ENCODE results near the gene GABARAP.

The GABARAP gene

DNA sequence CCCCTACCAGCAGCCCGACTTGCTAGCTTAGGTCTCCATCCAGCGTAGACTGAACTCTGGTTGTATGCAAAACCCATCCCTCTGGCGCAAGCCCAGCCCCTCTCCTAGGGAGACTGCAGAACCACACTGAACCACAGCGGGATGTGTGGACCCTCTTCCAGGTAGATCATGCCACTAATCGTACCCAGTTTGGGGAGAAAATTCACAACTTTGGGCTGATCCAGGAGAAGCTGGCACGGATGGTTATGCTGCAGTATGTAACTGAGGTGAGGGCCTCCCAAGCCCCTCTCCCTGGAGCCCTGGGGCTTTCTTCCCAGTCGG, 19.3 kb downstream of the GABARAP start:
- no peak for TF ChIP-seq ZFX (IDR thresholded peaks at IDR 0.05)
- TF ChIP-seq, protein P1, sequence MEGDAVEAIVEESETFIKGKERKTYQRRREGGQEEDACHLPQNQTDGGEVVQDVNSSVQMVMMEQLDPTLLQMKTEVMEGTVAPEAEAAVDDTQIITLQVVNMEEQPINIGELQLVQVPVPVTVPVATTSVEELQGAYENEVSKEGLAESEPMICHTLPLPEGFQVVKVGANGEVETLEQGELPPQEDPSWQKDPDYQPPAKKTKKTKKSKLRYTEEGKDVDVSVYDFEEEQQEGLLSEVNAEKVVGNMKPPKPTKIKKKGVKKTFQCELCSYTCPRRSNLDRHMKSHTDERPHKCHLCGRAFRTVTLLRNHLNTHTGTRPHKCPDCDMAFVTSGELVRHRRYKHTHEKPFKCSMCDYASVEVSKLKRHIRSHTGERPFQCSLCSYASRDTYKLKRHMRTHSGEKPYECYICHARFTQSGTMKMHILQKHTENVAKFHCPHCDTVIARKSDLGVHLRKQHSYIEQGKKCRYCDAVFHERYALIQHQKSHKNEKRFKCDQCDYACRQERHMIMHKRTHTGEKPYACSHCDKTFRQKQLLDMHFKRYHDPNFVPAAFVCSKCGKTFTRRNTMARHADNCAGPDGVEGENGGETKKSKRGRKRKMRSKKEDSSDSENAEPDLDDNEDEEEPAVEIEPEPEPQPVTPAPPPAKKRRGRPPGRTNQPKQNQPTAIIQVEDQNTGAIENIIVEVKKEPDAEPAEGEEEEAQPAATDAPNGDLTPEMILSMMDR (conservative IDR thresholded peaks at IDR 0.05): no peak
- H3K27ac ChIP-seq: peak overlapping the region; percentile 100

DNA sequence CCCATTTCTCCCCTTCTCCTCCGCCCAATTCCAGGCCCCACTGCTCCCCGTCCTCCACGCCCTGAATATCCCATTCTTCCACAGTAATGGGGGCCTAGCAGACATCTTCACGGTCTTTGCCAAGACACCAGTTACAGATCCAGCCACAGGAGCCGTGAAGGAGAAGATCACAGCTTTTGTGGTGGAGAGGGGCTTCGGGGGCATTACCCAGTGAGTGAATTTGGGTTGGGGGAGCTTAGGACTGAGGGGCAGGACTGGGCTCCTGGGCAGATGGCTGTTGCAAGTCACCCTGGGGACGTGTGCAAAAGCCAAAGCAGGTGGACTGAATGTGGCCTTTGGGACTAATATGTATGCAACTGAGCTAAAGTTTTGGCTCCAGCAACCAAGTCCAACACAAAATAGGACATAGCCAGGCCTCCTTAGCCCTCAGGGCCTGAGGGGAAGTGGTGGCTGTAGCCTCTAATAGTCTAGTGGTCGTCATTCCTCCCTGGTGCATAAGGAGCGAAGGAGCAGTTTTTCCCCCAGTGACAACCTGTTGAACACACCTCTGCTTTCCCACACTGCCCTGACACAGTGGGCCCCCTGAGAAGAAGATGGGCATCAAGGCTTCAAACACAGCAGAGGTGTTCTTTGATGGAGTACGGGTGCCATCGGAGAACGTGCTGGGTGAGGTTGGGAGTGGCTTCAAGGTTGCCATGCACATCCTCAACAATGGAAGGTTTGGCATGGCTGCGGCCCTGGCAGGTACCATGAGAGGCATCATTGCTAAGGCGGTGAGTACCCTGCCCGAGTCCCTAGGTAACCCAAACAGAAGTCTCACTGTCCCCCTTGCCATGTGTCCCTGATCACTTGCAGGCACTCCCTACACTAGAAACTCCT, 19.9 kb downstream of the GABARAP start:
- H3K27ac ChIP-seq: peak overlapping the region; percentile 100
- no peak for TF ChIP-seq ZFX (IDR thresholded peaks at IDR 0.05)
- TF ChIP-seq, protein P1 (conservative IDR thresholded peaks at IDR 0.05): no peak

DNA sequence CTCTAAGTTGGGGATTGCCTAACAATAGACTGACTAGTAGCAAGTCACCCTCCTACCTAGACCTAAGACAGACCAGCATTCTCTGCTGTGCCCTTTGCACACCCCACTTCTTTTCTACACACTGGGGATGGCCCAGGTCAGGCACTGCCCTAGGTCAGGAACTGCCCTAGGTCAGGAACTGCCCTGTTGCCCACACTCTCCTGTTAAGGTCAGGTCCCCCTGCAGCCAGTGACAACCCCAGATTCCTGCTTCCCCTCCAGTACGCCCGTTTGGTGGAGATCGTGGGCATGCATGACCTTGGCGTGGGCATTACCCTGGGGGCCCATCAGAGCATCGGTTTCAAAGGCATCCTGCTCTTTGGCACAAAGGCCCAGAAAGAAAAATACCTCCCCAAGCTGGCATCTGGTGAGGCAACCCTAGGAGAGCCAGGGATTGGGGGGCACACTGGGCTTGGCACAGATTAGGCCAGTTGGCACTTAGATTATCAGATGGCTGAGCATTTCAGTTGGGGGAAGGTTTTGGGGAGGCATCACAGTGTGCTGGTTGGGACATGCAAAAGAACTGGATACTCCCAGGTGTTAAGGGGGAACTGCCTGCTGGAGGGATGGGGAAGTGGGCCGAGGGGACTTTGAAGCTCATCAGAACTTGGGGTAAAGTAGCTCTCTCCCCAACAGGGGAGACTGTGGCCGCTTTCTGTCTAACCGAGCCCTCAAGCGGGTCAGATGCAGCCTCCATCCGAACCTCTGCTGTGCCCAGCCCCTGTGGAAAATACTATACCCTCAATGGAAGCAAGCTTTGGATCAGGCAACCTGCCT, 20.8 kb downstream of the GABARAP start:
- peak overlapping the region; percentile 100 for H3K27ac ChIP-seq

DNA sequence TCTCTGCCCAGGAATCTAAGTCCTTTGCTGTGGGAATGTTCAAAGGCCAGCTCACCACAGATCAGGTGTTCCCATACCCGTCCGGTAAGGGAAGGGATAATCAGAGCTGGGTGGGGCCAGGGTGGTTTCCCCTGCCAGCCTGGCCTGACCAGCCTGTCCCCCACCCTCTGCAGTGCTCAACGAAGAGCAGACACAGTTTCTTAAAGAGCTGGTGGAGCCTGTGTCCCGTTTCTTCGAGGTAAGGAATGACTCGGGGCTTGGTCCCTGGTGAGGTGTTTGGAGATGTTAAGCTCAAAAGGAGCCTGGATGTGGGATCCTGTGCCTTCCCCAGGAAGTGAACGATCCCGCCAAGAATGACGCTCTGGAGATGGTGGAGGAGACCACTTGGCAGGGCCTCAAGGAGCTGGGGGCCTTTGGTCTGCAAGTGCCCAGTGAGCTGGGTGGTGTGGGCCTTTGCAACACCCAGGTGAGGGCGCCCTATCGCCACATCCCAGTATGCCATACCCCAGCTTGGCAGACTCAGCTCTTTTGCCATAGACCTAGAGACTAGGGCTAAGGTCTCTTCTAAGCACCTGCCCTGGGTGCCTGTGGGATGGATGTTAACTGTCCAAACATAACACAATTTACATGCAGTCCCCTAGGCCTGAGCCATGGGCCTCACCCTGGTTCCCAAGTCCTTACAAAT, 21.5 kb downstream of the GABARAP start:
- TF ChIP-seq, protein P1 (conservative IDR thresholded peaks at IDR 0.05): no peak; the same call in 1 of the 2 replicates
- TF ChIP-seq ZFX (IDR thresholded peaks at IDR 0.05): no peak
- peak overlapping the region; percentile 100 for H3K27ac ChIP-seq

More for the DNA sequence above, 20.8 kb downstream of the GABARAP start:
- TF ChIP-seq, protein P1 (conservative IDR thresholded peaks at IDR 0.05): no peak
- no peak for TF ChIP-seq ZFX (IDR thresholded peaks at IDR 0.05)

DNA sequence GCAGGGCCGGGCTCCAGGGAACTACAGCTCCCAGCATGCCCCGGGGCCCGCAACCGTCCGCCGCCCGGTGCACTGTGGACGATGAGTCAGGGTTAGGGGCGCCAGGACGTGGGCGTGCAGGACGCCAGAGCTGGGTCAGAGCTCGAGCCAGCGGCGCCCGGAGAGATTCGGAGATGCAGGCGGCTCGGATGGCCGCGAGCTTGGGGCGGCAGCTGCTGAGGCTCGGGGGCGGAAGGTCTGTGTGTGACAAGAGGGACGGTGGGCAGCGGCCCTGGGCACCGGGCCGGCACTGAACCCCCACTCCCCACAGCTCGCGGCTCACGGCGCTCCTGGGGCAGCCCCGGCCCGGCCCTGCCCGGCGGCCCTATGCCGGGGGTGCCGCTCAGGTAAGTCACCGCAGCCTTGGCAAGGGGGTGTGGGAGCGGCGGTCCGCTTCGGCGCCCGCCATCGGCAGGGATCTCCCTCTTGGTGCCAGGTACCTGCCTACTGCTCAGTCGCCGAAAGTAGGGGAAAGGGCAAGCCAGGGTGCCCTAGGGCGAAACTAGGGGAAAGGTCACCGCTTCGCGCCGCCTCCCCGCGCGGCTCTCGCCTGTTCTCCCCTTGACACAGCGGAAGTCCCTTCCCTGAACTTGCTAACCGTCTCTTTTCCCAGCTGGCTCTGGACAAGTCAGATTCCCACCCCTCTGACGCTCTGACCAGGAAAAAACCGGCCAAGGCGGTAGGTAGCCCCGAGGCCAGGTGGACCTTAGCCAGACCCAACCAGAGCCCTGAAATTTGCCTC, 22.2 kb downstream of the GABARAP start, which contains the start of the genes ACADVL and DLG4:
TSS of gene ACADVL (plus strand) at position 127 of the 781 bp plus-strand sequence. CDS start at position 174, 47 bp downstream.
TSS of gene DLG4 (minus strand) at position 25 of the 781 bp plus-strand sequence.
- TF ChIP-seq, protein P1 (conservative IDR thresholded peaks at IDR 0.05): no peak
- peak; percentile 57; the same call in 1 of the 2 replicates for TF ChIP-seq ZFX (IDR thresholded peaks at IDR 0.05)
- peak within 1 kb of the TSS; percentile 100 for H3K27ac ChIP-seq

DNA sequence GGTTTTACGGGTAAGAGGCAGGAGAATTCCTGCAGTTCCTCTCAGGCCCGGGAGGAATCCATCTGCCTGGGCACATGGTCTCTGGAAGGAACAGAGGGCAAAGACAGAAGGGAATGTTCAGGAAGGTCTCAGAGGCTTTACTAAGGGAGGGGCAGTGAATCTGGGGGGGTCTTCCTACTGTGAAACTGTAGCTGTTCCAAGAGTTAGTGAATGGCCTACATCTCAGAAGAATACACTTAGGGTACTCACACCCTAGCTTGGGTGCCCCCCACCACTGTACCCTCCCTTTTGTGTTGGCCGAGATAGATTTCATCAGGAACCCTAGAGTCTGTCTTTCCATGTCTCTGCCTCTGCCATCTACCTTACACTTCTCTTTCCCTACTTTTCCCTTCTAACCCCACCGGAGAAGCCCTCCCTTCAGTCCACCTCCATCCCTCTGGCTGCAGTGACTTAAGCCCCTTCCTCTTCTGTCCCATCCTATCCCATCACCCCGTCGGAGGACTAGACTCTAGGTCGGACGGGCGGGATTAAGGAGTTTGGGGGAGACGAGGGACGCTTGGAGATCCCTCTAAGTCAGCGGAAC, 22.9 kb downstream of the GABARAP start:
- no peak for TF ChIP-seq ZFX (IDR thresholded peaks at IDR 0.05)
- TF ChIP-seq, protein P1 (conservative IDR thresholded peaks at IDR 0.05): no peak
- H3K27ac ChIP-seq: peak overlapping the region; percentile 100
